ENCODE measurements around the gene TSHR.
A peak's percentile ranks its signal among the peaks of the same experiment; 100 is the strongest.

TSHR gene

DNA sequence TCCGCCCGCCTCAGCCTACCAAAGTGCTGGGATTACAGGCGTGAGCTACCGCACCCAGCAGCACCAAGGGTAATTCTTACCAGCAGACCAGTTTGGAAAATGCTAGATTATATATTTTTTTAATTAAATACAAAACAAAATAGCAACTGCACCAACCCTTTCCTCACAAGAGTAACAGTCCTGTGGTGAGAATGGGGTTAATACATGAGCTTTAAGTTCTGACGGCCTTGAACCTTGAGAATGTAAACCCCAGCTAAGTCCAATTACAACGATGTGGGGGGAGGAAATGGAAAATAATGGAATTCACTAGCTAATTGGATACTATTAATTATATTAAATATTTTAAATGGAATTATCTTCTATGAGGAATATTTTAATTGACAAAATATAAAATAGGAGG, 183.0 kb downstream of the TSHR start:
- DNase-seq (ENCODE audit: low spot score): no peak

DNA sequence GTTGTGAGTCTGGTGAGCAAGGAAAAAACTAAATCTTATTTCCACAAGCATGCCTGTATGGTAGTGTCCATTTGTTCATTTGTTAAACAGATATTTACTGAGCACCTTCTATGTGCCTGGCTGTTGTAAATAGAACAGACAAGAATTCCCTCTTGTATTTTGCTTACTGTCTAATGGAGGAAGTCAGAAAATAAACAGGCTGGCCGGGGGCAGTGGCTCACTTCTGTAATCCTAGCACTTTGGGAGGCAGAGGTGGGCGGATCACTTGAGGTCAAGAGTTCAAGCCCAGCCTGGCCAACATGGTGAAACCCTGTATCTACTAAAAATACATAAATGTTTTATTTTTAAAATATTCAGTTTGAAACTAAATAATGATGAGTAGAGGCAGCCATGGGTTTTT, 186.0 kb downstream of the TSHR start:
- DNase-seq (ENCODE audit: low spot score): no peak

DNA sequence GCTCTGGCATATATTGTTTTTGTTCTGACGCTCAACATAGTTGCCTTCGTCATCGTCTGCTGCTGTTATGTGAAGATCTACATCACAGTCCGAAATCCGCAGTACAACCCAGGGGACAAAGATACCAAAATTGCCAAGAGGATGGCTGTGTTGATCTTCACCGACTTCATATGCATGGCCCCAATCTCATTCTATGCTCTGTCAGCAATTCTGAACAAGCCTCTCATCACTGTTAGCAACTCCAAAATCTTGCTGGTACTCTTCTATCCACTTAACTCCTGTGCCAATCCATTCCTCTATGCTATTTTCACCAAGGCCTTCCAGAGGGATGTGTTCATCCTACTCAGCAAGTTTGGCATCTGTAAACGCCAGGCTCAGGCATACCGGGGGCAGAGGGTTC, 188.4 kb downstream of the TSHR start:
- no peak for DNase-seq (ENCODE audit: low spot score)

DNA sequence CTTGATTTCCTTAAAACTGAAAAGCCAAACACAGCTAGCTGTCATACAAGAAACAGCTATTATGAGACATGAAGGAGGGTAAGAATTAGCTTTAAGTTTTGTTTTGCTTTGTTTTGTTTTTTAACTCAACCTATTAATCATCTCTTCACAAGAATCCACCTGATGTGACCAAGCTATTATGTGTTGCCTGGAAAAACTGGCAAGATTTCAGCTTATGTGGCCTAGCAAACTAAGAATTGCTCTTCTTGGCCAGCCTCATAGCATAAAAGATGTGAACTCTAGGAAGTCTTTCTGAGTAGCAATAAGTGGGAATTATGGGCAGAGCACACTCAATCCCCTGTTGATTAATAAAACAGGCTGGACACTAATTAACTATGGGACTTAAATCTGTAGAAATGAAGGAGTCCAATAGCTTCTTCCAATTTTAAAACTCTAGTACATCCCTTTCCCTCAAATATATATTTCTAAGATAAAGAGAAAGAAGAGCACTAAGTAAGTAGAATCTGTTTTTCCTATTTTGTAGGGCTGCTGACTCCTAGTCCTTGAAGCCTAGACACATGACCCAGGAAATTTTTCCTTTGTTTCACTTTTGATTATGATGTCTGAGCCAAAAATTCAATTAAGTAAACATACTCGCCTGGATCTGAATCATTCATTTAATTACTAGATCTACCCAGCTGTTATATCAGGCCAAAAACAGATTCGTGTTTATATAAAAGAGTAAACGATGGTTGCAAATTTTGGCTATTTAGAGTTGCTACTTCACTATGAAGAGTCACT, 189.6 kb downstream of the TSHR start:
- no peak for DNase-seq (ENCODE audit: low spot score)

DNA sequence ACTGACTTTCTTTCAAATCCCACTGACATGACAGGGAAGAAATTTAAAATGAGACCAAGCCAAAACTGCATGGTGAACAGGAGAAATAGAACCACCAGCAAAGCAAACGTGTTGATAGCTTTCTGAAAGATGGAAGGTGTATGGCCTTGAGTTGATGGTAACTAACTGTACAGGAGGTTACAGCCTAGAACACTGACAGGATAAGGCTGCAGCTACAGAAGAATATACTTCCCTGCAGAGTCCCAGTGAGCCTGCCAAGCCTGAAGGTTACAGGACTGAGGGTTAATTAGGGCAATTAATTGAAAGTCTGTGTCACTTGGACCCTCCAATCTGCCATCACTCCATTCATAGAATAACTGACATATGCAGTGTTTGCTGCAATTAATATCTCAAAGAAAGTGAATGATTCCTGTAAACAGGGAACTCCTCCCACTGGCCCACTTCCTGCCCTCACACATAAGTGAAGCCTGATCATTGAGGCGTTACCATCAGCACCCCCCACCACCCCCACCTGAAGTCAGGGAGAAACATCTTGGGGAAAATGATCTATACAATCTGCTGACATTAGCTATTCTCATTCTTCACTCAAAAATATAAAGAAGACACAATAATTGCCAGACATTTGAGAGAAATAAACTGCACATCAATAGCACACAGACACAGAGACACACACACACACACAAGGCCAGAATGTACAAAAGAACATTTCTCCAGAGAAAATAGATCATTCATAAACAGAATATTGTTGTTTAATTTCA, 191.9 kb downstream of the TSHR start:
- no peak for DNase-seq (ENCODE audit: low spot score)

- DNase-seq (ENCODE audit: low spot score): no peak
Measured at GRCh38 chr14:81148635-81149034, 193.2 kb downstream of the TSHR start.

- DNase-seq (ENCODE audit: low spot score): no peak
Measured at GRCh38 chr14:81153187-81153586, 197.8 kb downstream of the TSHR start.

DNA sequence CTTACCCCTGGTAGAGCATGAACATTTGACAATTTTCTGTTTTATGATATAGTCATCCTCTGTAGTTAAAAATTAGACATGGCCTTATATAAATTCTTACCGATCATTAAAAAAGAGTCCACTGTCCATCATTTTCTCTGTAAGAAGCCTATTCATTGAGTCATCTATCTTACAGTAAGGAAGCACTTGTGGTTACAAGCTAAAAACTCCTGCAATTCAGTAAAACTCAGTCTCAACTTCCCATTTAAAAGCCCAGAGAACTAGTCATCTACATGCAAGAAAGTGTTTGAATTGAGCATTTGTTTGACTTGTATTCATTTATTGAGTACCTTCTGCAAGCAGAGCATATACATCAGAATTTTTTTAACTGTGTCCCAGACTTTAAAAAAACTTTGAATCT, 202.0 kb downstream of the TSHR start:
- DNase-seq (ENCODE audit: low spot score): no peak

- no peak for DNase-seq (ENCODE audit: low spot score)
Measured at GRCh38 chr14:81161088-81161487, 205.7 kb downstream of the TSHR start.

- no peak for DNase-seq (ENCODE audit: low spot score)
Measured at GRCh38 chr14:81161749-81162148, 206.3 kb downstream of the TSHR start.

- no peak for DNase-seq (ENCODE audit: low spot score)
Measured at GRCh38 chr14:81162941-81163340, 207.5 kb downstream of the TSHR start.

- peak; percentile 61 for DNase-seq (ENCODE audit: low spot score)
Measured at GRCh38 chr14:81164167-81164774, 208.8 kb downstream of the TSHR start.

DNA sequence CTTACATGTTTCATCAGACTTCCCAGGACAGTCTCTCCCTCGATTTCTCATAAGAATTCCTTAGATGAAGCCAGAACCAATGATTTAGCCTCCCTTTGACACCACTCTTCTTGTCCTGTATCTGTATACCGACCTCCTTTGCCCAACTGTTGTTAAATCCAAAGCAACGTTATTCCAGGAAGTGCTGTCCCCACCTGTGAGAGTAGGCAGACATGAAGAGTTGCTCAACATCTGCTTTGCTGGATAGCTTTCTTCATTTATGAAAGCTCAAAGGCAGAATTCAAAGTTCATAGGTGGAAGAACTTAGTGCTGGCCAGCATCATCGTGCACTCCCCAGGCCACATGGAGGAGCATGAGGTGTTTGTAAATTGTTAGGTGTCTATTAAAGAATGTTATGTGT, 209.8 kb downstream of the TSHR start:
- no peak for DNase-seq (ENCODE audit: low spot score)

DNA sequence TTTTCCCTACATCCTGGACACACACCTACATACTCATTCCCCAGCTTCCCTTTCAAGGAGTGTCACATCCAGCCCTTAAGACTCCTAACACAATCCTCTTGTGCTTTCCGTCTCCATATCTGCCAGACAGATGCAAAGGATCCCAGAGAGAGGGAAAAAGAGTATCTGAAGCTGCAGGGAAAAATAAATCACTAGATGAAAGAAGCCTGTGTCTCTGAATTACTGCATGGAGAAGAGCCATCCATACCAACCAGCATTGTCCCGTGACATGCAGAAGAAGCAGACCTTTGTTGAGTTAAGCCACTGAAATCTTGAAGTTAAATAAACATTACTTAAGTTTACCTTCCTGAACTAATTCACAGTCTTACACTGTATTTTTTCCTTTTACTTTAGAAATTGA, 210.7 kb downstream of the TSHR start:
- DNase-seq (ENCODE audit: low spot score): no peak

DNA sequence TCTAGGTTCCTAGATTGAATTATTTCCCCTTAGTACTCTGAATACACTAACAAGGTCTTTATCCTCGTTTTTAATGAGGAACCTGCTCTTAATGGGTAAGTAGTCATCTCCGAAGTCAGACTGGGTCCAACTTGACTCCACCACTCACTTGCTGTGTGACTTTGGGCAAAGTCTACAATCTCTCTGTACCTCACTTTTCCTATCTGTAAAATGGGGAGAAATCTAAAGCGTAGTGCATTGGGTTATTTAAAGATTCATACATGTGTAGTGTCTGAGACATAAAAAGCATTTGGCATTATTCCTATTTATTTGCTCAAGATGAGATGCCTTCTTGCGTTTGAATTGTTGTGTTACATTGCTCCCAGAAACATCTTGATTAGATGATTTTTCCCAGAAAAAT, 213.8 kb downstream of the TSHR start:
- no peak for DNase-seq (ENCODE audit: low spot score)

DNA sequence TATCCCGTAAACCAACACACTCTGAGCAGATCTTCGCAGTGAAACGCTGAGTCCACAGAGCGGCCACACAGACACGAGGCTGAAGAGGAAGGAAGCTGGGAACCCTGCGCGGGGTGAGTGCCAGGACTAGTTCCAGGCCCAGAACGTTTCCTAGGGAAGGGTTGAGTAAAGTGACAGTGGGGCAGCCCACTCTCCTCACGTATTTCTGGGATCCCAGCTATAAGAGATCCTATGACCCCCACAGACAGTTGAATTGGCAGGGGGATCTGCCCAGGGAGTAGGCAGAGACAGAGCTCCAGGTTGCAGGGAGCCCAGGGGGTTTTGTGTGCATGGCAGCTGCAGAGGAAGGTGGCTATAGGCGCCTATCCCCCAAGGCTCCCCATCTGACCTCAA, 214.3 kb downstream of the TSHR start:
- peak; percentile 20 for DNase-seq (ENCODE audit: low spot score)

DNA sequence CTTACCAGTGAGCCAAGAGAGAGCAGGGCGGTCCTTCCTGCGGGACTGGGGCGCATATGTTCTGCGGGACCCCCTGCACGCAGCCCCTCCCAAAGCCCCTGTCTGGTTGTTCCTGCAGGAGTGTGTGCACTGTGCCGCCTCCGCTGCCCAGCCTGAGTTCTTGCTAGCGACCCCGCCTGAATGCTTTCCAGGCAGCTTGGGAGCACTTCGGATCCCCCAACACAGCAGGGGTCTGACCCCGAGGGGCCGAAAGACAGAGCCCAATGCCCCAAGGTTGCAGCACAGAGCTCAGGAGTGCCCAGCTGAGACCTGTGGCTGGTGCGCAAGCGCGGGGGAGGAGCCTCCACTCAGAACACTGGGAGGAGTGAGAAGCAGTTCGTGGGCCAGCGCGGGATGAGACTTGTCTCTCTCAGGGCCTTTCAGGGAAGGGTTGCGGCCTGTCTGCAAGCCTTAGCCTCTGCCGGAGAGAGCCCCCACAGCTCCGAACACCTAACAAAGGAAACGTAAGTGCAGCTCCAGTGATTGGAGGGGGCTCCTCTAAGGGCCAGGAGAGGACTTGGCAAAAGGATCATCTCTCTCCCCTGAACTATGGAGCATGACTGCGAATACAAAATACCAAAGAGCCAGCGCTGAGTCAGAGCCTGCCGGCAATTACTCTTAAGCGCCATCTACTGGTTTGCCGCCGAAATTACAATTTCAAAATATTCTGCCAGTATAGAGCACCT, 214.8 kb downstream of the TSHR start:
- DNase-seq (ENCODE audit: low spot score): peak; percentile 89

DNA sequence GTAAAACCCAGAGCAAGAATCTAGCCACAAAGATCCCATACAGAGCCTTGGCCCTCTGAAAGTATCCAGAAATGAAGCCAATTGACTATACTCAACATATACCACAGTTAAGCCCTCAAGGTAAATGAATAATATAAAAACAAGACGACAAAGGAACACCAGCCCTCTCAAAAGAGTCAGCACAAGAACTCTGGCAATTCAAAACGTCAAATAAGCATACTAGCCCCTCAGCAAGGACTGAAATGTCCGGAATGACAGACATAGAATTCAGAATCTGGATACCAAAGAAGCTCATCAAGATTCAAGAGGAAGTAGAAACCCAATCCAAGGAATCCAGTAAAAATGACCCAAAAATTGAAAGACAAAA, 215.4 kb downstream of the TSHR start:
- DNase-seq (ENCODE audit: low spot score): no peak

DNA sequence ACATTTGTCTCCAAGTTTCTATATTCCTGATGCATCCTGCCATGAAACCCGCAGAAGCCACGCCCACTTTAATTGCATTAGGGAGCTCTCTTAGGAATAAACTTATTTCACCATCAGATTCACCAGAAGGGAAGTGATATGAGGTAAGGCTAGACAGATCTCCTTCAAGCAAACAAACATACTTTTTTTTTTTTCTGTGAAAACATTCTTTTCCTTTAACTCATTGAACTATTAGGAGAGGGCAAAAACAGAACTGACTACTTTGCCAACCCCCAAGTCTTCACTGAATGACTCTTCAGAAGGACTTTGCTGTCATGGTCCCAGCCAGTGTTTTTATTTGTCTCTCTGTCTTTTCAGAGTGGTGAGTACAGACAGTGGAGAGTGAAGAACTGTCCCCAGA, 216.9 kb downstream of the TSHR start:
- no peak for DNase-seq (ENCODE audit: low spot score)

DNA sequence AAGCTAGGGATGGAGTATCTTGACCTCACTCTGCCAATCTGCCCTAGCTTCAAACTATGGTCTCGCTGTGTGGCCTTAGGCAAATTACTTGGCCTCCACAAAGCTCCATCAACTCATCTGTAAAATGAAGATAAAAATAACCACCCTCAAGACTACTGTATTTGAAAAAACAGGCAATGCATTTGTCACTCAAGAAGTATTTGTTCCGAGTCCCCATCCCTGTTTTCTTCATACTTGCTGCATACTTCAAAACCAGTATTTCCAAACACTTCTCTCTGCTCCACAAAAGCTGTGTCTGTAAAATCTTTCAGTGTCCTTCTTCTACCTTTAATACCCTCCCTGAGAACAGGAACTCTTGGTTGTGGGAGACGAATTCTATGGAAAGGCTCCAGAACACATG, 217.5 kb downstream of the TSHR start:
- DNase-seq (ENCODE audit: low spot score): no peak

DNA sequence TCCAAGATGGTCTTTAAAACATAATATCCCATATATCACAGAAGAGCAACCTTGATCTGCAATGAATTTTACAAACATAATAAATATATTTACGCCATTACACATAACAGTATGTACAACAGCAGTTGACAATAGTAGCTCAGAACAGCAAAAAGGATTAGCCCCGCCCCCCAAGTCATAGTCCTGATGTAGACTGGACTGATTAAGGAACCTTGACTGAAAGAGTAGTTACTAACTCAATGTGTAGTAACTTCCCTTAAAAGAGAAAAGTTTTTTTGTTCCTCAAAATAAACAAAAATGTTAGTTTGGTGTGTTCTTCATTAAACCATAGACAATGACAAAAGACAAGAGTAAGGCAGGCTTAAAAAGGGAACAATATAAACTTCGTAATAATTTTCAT, 220.8 kb downstream of the TSHR start:
- no peak for DNase-seq (ENCODE audit: low spot score)

DNA sequence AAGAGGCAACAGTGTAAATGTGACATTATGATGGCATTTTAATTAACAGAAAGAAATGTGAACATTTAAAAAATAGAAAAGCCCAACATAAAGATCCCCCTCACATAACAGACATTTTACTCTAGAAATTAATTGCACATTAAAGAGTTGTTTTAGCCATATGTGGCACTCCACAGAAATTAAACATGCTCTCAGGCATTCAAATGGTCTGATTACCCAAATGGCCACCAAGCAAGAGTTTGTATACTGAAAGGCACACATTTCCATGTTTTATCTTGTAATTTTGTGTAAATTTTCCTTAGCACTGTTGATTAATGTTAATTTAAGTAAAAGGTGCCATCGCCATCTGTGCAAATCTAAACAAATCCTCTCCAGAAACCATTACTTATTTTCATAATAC, 221.8 kb downstream of the TSHR start:
- no peak for DNase-seq (ENCODE audit: low spot score)

- no peak for DNase-seq (ENCODE audit: low spot score)
Measured at GRCh38 chr14:81178063-81178462, 222.6 kb downstream of the TSHR start.
